M059J (cell line): ENCODE data around the gene FLNB. TPM values are rescaled to one million over a fixed set of nuclear protein-coding genes. Genes with fewer than 3 reads are reported as not detected.

ENCODE experiments used
- DNase-seq: peaks from one replicate; pipeline ENCODE4 v3.0.0-alpha.2; 2012; ENCODE audit warnings: low read depth
- total RNA-seq: library from RNA; depleted of rRNA; stranded (reverse); fragments of >200 nt; shearing (Covaris generic); gene quantifications from 2 replicates; pipeline ENCODE4 v1.2.3, GENCODE V29; 2014

Gene FLNB
- total RNA-seq, 1 experiment from 2014 or later, result 130 TPM

- no peak for DNase-seq
These were observed 97.8 kb downstream of the FLNB start for GRCh38 chr3:58106061-58106460.

- no peak for DNase-seq
These were observed 98.4 kb downstream of the FLNB start for GRCh38 chr3:58106640-58107039.

GRCh38 chr3:58107597-58107996 is 99.4 kb downstream of the FLNB start:
- no peak for DNase-seq

GRCh38 chr3:58109752-58110151 is 101.5 kb downstream of the FLNB start:
- no peak for DNase-seq

GRCh38 chr3:58111513-58112184 is 103.4 kb downstream of the FLNB start:
- no peak for DNase-seq

GRCh38 chr3:58112185-58112535 is 103.9 kb downstream of the FLNB start:
- no peak for DNase-seq

GRCh38 chr3:58115175-58115574 is 107.0 kb downstream of the FLNB start:
- no peak for DNase-seq

- no peak for DNase-seq
These were observed 108.1 kb downstream of the FLNB start for GRCh38 chr3:58116161-58116955.

- no peak for DNase-seq
These were observed 108.8 kb downstream of the FLNB start for GRCh38 chr3:58116985-58117384.

GRCh38 chr3:58117561-58118181 is 109.4 kb downstream of the FLNB start:
- peak; percentile 33 for DNase-seq

GRCh38 chr3:58119186-58119585 is 111.0 kb downstream of the FLNB start:
- no peak for DNase-seq

- no peak for DNase-seq
These were observed 112.0 kb downstream of the FLNB start for GRCh38 chr3:58120075-58120812.

GRCh38 chr3:58121183-58121582 is 113.0 kb downstream of the FLNB start:
- no peak for DNase-seq

- DNase-seq, result no peak
These were observed 114.9 kb downstream of the FLNB start for GRCh38 chr3:58122936-58123700.

- DNase-seq, result no peak
These were observed 116.2 kb downstream of the FLNB start for GRCh38 chr3:58124387-58124786.

- no peak for DNase-seq
These were observed 121.0 kb downstream of the FLNB start for GRCh38 chr3:58129041-58129770.

GRCh38 chr3:58130591-58130990 is 122.4 kb downstream of the FLNB start:
- no peak for DNase-seq

GRCh38 chr3:58131101-58131825 is 123.0 kb downstream of the FLNB start:
- no peak for DNase-seq

GRCh38 chr3:58132850-58133249 is 124.6 kb downstream of the FLNB start:
- DNase-seq, result no peak

GRCh38 chr3:58134468-58134867 is 126.2 kb downstream of the FLNB start:
- no peak for DNase-seq
